Caki2 (cell line): ENCODE data around the gene NHSL2. TPM values are rescaled to one million over a fixed set of nuclear protein-coding genes. Genes with fewer than 3 reads are reported as not detected.
"Not testable (repeated sequence)": the region's sequence is repeated elsewhere in the genome, so short reads cannot be mapped to it uniquely, and the experiment has no call there.

Experiments
- DNase-seq: peaks from one replicate; pipeline ENCODE4 v3.0.0-alpha.2; 2015; ENCODE audit warnings: low read depth
- in situ Hi-C: cut with HindIII; loops from 2 replicates; pipeline ENCODE4 v1.10.0; 2016; ENCODE audit warnings: low sequenced_read_pairs, low pct_unique_long_range_greater_than_20kb, mixed read lengths
- total RNA-seq: library from RNA; depleted of rRNA; stranded (reverse); fragments of >200 nt; shearing (Covaris generic); gene quantifications from 2 replicates; pipeline ENCODE4 v1.2.3, GENCODE V29; 2014; ENCODE audit warnings: low replicate concordance

NHSL2 gene
- total RNA-seq, 1 experiment from 2014 or later: 0.07 TPM

GRCh38 chrX:71955530-71956120 is 45.0 kb downstream of the NHSL2 start:
- no peak for DNase-seq
- in situ Hi-C loops: no loop called here

DNA sequence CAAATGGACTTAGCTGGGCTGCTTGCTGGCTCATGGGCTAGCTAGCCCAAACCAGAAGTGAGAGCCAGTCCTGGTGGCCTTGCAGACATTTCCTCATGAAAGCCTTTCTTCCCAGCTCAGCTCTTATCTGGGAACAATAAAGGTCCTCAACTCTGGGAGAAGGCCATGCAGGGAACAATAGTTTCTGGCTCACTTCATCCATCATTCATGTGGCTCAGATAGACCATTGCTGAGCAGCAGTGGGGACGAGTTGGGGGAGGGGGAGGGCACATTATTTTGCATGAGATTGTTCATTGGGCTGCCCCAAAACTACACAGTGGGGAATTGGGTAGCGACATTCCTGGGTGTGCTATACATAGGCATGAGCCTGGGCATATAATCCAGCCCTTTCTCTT is 47.6 kb downstream of the NHSL2 start:
- no peak for DNase-seq
- in situ Hi-C loops: no loop called here

- in situ Hi-C loops, DNase-seq: not testable (repeated sequence)
These were observed 53.5 kb downstream of the NHSL2 start for GRCh38 chrX:71964184-71964583.

- in situ Hi-C loops: no loop called here
- DNase-seq: no peak
These were observed 64.3 kb downstream of the NHSL2 start for GRCh38 chrX:71974916-71975315.

DNA sequence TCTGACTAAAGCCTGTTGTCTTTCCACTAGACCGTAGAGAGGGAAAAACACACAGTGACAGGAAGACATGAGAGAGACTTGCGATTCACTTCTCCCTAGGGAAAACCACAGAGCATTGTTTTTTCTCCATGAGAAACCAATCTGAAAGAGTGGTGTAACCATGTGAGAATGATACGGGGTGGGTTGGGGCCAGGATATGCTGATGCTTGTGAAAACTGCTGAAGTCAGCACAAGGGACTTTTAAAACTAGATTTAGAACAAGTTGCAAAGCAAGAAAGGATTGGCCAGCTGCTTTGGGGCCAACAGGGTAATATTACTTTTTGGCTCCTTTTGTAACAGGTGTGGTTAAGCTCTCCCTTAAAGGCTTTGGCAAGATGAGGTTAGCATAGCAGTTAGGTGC is 66.1 kb downstream of the NHSL2 start:
- in situ Hi-C loops: no loop called here
- DNase-seq: no peak

DNA sequence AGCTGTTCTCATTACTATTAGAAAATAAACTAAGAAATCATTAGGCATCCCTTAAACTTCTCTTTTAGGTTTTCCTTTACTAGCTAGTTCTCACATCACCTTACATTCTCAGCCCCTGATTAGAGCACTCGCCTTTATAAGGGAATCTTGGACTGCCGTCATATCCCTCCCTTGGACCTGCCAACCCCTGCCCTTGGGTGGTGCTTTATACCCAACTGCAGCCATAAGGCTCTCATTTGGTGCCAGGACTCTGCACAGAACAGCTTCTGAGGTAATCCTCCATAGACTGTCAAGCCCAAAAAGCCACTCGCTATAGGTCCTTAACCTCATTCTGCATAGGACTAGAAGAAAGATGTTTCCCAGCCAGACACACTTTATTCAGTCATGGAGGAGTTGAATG is 67.5 kb downstream of the NHSL2 start:
- in situ Hi-C loops: no loop called here
- DNase-seq: no peak

- in situ Hi-C loops: no loop called here
- DNase-seq: peak; percentile 71
These were observed 79.3 kb downstream of the NHSL2 start for GRCh38 chrX:71989768-71990426.

DNA sequence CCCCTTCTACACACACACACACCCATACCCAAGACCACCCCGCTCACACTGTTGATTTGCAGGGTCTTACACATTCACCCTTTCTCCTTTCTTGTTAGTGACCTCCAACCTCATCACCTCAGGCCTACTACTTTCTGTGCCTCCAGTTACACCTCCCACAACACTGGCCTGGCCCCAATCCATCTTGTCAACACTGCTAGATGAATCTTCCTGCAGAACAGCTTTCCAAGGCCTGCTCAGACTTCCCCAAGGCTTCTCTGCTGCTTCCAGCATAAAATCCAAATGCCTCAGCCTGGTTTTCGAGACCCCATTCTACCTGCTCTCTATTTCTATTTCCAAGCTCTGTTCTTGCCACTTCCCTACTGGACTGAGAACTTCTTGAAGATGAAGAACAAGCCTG is 79.9 kb downstream of the NHSL2 start:
- in situ Hi-C loops: no loop called here
- DNase-seq: no peak

DNA sequence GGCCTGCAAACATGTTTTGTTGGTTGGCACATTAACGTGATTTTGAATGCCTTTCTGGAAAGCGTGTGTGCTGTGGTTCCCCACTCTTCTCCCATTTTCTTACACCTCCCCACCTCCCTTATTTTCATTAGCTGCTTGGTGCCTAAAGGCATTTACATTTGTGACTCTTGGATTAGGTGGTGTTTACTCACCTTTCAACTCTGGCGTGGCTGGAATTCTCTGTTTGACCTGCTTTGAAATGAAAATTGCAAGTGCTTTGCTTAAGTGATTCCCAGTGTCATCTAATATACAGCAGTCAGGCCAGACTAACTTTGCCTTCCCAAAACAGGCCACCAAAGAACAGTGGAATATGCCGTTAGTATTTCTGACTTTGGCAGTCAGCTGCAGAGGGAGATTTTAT is 80.5 kb downstream of the NHSL2 start:
- in situ Hi-C loops: no loop called here
- DNase-seq: no peak

- in situ Hi-C loops: no loop called here
- no peak for DNase-seq
These were observed 82.1 kb downstream of the NHSL2 start for GRCh38 chrX:71992711-71993110.

GRCh38 chrX:71993371-71993770 is 82.7 kb downstream of the NHSL2 start:
- DNase-seq: no peak
- in situ Hi-C loops: no loop called here

DNA sequence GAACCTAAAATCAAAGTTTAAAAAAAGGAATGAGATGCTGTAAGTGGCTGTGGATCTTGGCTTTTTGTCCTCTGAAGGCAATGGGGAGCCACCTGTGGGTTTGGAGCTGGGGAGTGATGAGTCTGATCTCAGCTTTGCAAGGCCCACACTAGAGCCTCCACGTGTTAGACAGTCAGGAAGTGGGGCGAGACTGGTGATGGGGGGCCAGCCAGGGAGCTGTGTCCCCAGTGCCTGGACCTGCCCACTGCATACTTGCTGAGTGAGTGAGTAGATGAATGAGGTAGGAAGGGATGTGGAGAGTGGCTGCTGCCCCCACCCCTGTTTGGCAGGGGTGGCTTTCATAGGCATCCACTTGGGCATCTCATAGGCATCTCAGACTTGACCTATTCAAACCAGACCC is 84.0 kb downstream of the NHSL2 start:
- in situ Hi-C loops: no loop called here
- DNase-seq: no peak

GRCh38 chrX:71995122-71995521 is 84.5 kb downstream of the NHSL2 start:
- DNase-seq: no peak
- in situ Hi-C loops: no loop called here

- no peak for DNase-seq
- in situ Hi-C loops: no loop called here
These were observed 85.5 kb downstream of the NHSL2 start for GRCh38 chrX:71996136-71996535.

DNA sequence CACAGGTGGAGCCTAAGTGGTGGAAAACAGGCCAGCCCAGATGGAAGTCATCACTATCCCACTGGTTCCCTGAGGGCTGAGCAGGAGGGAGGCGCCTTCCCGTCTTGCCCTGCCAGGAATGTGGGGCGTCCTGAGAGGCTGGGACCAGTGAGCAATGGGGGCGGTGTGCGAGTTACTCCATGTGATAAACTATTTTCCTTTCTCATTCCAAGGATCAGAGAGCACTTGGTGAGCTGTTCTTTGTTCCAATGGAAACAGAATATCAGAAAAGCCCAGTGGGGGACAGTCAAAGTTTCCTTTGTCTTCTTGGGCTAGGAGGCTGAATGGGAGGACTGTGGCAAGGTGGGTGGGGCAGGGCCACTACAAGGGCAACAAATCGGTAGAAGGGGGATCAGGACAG is 86.2 kb downstream of the NHSL2 start:
- in situ Hi-C loops: no loop called here
- DNase-seq: no peak

GRCh38 chrX:71997320-71997719 is 86.7 kb downstream of the NHSL2 start:
- in situ Hi-C loops: no loop called here
- DNase-seq: no peak

GRCh38 chrX:71998836-71999509 is 88.3 kb downstream of the NHSL2 start:
- DNase-seq: peak; percentile 16
- in situ Hi-C loops: no loop called here

DNA sequence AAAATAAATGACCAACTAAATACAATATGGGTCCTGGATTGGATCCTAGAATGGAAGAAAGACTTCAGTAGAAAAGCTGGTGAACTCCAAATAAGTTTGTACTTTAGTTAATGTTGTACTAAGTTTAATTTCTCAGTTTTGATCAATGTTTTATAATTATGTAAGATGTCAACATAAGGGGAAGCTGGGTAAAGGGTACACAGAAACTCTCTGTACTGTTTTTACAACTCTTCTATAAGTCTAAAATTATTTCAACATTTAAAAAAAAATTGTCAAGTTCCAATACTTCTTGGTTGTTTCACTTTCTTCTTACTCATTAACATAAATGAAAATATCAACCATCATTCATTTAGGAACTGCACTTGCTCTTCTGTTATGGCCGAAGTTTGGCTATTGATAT is 88.9 kb downstream of the NHSL2 start:
- in situ Hi-C loops: no loop called here
- no peak for DNase-seq

DNA sequence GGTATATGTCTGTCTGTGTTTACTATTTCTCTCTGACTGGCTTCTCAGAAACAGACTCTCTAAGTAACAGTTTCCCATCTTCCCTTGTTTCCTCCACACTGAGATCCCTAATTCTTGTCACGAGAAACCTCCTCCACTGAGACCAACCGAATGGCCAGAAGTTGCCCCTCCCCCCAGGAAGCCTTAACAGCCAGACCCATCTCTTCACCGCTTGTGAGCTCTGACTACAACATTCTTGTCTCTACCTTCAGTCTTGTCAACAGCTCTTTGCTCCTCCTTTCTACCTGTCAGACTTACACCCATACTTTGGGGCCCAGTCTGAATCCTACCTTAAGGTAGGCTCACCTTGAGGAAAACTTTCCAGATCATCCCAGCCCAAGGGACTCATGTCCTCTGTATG is 90.8 kb downstream of the NHSL2 start:
- no peak for DNase-seq
- in situ Hi-C loops: no loop called here

DNA sequence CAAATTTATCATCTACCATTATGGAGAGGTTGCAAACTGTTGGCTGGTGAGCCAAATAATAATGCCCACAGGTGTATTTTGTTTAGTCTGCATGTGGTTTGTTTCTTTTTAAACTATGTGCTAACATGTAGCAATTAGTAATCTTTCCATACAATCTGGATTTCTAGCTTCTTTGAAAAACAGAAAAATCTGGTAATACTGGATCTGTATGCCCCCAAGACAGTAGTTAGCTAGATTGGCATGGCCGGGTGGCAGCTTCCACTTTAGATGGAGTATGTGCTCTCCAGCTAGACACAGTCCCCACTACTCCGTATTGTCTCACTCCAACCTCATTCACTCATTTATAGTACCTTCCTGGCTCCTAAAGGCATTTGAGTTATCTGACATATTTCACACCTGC is 91.3 kb downstream of the NHSL2 start:
- in situ Hi-C loops: no loop called here
- DNase-seq: no peak
